Measurements from ENCODE around the gene E2F4. TPM values are rescaled to one million over a fixed set of nuclear protein-coding genes. Genes with fewer than 3 reads are reported as not detected.

The E2F4 gene
- polyA plus RNA-seq: 10 to 100 TPM; 42.7 to 85.3 (median 76.0) TPM

- peak; percentile 87 to 89 (median 88) for DNase-seq
- Mint-ChIP-seq H3K27ac (peak within 1 kb of the TSS; percentile 75 to 93 (median 87)), H3K27me3 (ENCODE audit: low read depth in 3 of 3) (peaks cover 1 to 9% (median 5%) of the 10 kb centered on the region in 3 donors), H3K9me3 (no peaks in the 10 kb centered on the region), H3K4me3 (peak within 1 kb of the TSS; percentile 88 to 92 (median 88)), H3K36me3 (peaks cover 11 to 16% (median 11%) of the 10 kb centered on the region in 3 donors), H3K4me1 (peaks cover 39 to 46% of the 10 kb centered on the region in 2 donors)
Measured at GRCh38 chr16:67191995-67192681, at the start of gene E2F4. TSS of gene E2F4 (plus strand) at chr16:67192155. CDS start at chr16:67192228, 73 bp downstream.

GRCh38 chr16:67142342-67142741 lies 49.6 kb upstream of the E2F4 start:
- DNase-seq: no peak
- H3K9me3 Mint-ChIP-seq: no peaks in the 10 kb centered on the region

GRCh38 chr16:67144943-67145342 lies 47.0 kb upstream of the E2F4 start:
- H3K36me3 Mint-ChIP-seq: peaks cover 24 to 56% (median 33%) of the 10 kb centered on the region in 3 donors
- peaks cover 0 to 2% of the 10 kb centered on the region in 2 donors for H3K4me1 Mint-ChIP-seq
- peaks cover 1 to 10% (median 6%) of the 10 kb centered on the region in 3 donors for H3K27me3 Mint-ChIP-seq (ENCODE audit: low read depth in 3 of 3)
- no peaks in the 10 kb centered on the region for H3K9me3 Mint-ChIP-seq
- DNase-seq: no peak
- no peak overlapping the region for H3K4me3 Mint-ChIP-seq
- no peak overlapping the region for H3K27ac Mint-ChIP-seq

More at GRCh38 chr16:67142342-67142741, 49.6 kb upstream of the E2F4 start:
- H3K27ac Mint-ChIP-seq: no peak overlapping the region
- H3K36me3 Mint-ChIP-seq: peaks cover 15 to 55% (median 26%) of the 10 kb centered on the region in 3 donors
- H3K4me1 Mint-ChIP-seq: no peaks in the 10 kb centered on the region
- H3K27me3 Mint-ChIP-seq (ENCODE audit: low read depth in 3 of 3): peaks cover 0 to 2% (median 0%) of the 10 kb centered on the region in 3 donors
- H3K4me3 Mint-ChIP-seq: no peak overlapping the region

GRCh38 chr16:67145746-67146145 lies 46.2 kb upstream of the E2F4 start:
- H3K4me1 Mint-ChIP-seq: peaks cover 0 to 2% of the 10 kb centered on the region in 2 donors
- H3K9me3 Mint-ChIP-seq: no peaks in the 10 kb centered on the region
- H3K4me3 Mint-ChIP-seq: no peak overlapping the region
- peaks cover 24 to 48% (median 25%) of the 10 kb centered on the region in 3 donors for H3K36me3 Mint-ChIP-seq
- H3K27me3 Mint-ChIP-seq (ENCODE audit: low read depth in 3 of 3): peaks cover 1 to 10% (median 6%) of the 10 kb centered on the region in 3 donors
- DNase-seq: no peak
- H3K27ac Mint-ChIP-seq: no peak overlapping the region

GRCh38 chr16:67146523-67147357 lies 45.2 kb upstream of the E2F4 start:
- Mint-ChIP-seq H3K4me1 (peaks cover 0 to 5% of the 10 kb centered on the region in 2 donors), H3K9me3 (no peaks in the 10 kb centered on the region), H3K4me3 (no peak overlapping the region), H3K27me3 (ENCODE audit: low read depth in 3 of 3) (peaks cover 1 to 12% (median 7%) of the 10 kb centered on the region in 3 donors), H3K36me3 (peaks cover 20 to 43% (median 21%) of the 10 kb centered on the region in 3 donors), H3K27ac (no peak overlapping the region)
- no peak for DNase-seq

- no peak overlapping the region for H3K4me3 Mint-ChIP-seq
- H3K36me3 Mint-ChIP-seq: peaks cover 20 to 38% (median 21%) of the 10 kb centered on the region in 3 donors
- no peak for DNase-seq
- H3K9me3 Mint-ChIP-seq: no peaks in the 10 kb centered on the region
- H3K4me1 Mint-ChIP-seq: peaks cover 0 to 6% of the 10 kb centered on the region in 2 donors
- H3K27me3 Mint-ChIP-seq (ENCODE audit: low read depth in 3 of 3): peaks cover 1 to 12% (median 9%) of the 10 kb centered on the region in 3 donors
- H3K27ac Mint-ChIP-seq: peak overlapping the region in 1 of 6 donors; percentile 17
Measured at GRCh38 chr16:67147437-67148140, 44.4 kb upstream of the E2F4 start.

GRCh38 chr16:67148221-67148620 lies 43.7 kb upstream of the E2F4 start:
- peaks cover 1 to 12% (median 9%) of the 10 kb centered on the region in 3 donors for H3K27me3 Mint-ChIP-seq (ENCODE audit: low read depth in 3 of 3)
- H3K4me1 Mint-ChIP-seq: peaks cover 0 to 7% of the 10 kb centered on the region in 2 donors
- H3K9me3 Mint-ChIP-seq: no peaks in the 10 kb centered on the region
- DNase-seq: no peak
- H3K4me3 Mint-ChIP-seq: no peak overlapping the region
- H3K27ac Mint-ChIP-seq: peak overlapping the region in 1 of 6 donors; percentile 23
- H3K36me3 Mint-ChIP-seq: peaks cover 20 to 38% (median 21%) of the 10 kb centered on the region in 3 donors

GRCh38 chr16:67148656-67149275 lies 43.2 kb upstream of the E2F4 start:
- peaks cover 16 to 34% (median 21%) of the 10 kb centered on the region in 3 donors for H3K36me3 Mint-ChIP-seq
- H3K27ac Mint-ChIP-seq: no peak overlapping the region
- DNase-seq: no peak
- H3K4me3 Mint-ChIP-seq: no peak overlapping the region
- peaks cover 0 to 7% of the 10 kb centered on the region in 2 donors for H3K4me1 Mint-ChIP-seq
- H3K27me3 Mint-ChIP-seq (ENCODE audit: low read depth in 3 of 3): peaks cover 1 to 12% (median 9%) of the 10 kb centered on the region in 3 donors
- no peaks in the 10 kb centered on the region for H3K9me3 Mint-ChIP-seq

- DNase-seq: no peak
- Mint-ChIP-seq H3K27ac (no peak overlapping the region), H3K27me3 (ENCODE audit: low read depth in 3 of 3) (peaks cover 1 to 12% (median 7%) of the 10 kb centered on the region in 3 donors), H3K4me1 (peaks cover 0 to 7% of the 10 kb centered on the region in 2 donors), H3K36me3 (peaks cover 16 to 29% (median 18%) of the 10 kb centered on the region in 3 donors), H3K4me3 (peak overlapping the region in 1 of 5 donors; percentile 18), H3K9me3 (no peaks in the 10 kb centered on the region)
Measured at GRCh38 chr16:67149276-67150046, 42.5 kb upstream of the E2F4 start.

GRCh38 chr16:67150047-67150832 lies 41.7 kb upstream of the E2F4 start:
- peaks cover 1 to 12% (median 10%) of the 10 kb centered on the region in 3 donors for H3K27me3 Mint-ChIP-seq (ENCODE audit: low read depth in 3 of 3)
- DNase-seq: no peak
- peaks cover 14 to 21% (median 16%) of the 10 kb centered on the region in 3 donors for H3K36me3 Mint-ChIP-seq
- H3K4me3 Mint-ChIP-seq: no peak overlapping the region
- H3K27ac Mint-ChIP-seq: no peak overlapping the region
- no peaks in the 10 kb centered on the region for H3K9me3 Mint-ChIP-seq
- H3K4me1 Mint-ChIP-seq: peaks cover 0 to 8% of the 10 kb centered on the region in 2 donors

GRCh38 chr16:67150833-67151396 lies 41.0 kb upstream of the E2F4 start, which contains the start of gene B3GNT9:
TSS of gene B3GNT9 (minus strand) at chr16:67150998. CDS start at chr16:67150485, 513 bp downstream.
- DNase-seq: no peak
- no peak within 1 kb of the TSS for H3K27ac Mint-ChIP-seq
- peaks cover 1 to 12% (median 10%) of the 10 kb centered on the region in 3 donors for H3K27me3 Mint-ChIP-seq (ENCODE audit: low read depth in 3 of 3)
- H3K36me3 Mint-ChIP-seq: peaks cover 11 to 21% (median 16%) of the 10 kb centered on the region in 3 donors
- peaks cover 0 to 9% of the 10 kb centered on the region in 2 donors for H3K4me1 Mint-ChIP-seq
- no peaks in the 10 kb centered on the region for H3K9me3 Mint-ChIP-seq
- H3K4me3 Mint-ChIP-seq: peak within 1 kb of the TSS; percentile 21 to 59 (median 42)

All from immature natural killer cell (primary cell).